Esophagus squamous epithelium (tissue), 4 donors: ENCODE results near the gene CRP.
"Not testable (repeated sequence)": the region's sequence is repeated elsewhere in the genome, so short reads cannot be mapped to it uniquely, and the experiment has no call there.

Experiments used
- POLR2A ChIP-seq, 4 donors: fragments of 450-650 bp; IDR thresholded peaks; one replicate each; pipeline ENCODE4 v1.6.1; 2017; ENCODE audit warnings: antibody characterized with exemption in 4 of 4, mild to moderate bottlenecking in 4 of 4, moderate library complexity in 3 of 4
- TF ChIP-seq, protein P1 (sequence below), 6 experiments: fragments of 450-650 bp in 4 of 6; fragments of 200-600 bp in 2 of 6; sonication (generic) in 2 of 6; IDR thresholded peaks; one replicate each; pipeline ENCODE4 v1.5.1; 2016 to 2019; ENCODE audit warnings: antibody characterized with exemption in 6 of 6, mild to moderate bottlenecking in 4 of 6, moderate library complexity in 4 of 6

DNA sequence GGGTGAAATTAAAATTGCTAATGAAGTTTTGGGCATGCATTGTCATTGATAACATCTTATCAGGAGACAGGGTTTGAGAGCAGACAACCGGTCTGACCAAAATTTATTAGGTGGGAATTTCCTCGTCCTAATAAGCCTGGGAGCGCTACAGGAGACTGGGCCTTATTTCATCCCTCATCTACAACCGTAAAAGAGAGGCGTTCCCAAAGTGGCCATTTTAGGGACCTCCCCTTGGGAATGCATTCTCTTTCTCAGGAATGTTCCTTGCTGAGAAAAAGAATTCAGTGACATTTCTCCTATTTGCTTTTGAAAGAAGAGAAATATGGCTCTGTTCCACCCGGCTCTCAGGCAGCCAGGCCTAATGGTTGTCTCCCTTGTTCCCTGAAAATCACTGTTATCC is 8.8 kb upstream of the CRP start:
- TF ChIP-seq, protein P1, sequence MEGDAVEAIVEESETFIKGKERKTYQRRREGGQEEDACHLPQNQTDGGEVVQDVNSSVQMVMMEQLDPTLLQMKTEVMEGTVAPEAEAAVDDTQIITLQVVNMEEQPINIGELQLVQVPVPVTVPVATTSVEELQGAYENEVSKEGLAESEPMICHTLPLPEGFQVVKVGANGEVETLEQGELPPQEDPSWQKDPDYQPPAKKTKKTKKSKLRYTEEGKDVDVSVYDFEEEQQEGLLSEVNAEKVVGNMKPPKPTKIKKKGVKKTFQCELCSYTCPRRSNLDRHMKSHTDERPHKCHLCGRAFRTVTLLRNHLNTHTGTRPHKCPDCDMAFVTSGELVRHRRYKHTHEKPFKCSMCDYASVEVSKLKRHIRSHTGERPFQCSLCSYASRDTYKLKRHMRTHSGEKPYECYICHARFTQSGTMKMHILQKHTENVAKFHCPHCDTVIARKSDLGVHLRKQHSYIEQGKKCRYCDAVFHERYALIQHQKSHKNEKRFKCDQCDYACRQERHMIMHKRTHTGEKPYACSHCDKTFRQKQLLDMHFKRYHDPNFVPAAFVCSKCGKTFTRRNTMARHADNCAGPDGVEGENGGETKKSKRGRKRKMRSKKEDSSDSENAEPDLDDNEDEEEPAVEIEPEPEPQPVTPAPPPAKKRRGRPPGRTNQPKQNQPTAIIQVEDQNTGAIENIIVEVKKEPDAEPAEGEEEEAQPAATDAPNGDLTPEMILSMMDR (IDR thresholded peaks at IDR 0.05), result not testable (repeated sequence)
- not testable (repeated sequence) for TF ChIP-seq POLR2A (IDR thresholded peaks at IDR 0.05)
